ENCODE measurements around the gene CXCL14. TPM values are rescaled to one million over a fixed set of nuclear protein-coding genes. Genes with fewer than 3 reads are reported as not detected.

Gene CXCL14
- total RNA-seq, 1 donor from 2014 or later, result 0.49 TPM

DNA sequence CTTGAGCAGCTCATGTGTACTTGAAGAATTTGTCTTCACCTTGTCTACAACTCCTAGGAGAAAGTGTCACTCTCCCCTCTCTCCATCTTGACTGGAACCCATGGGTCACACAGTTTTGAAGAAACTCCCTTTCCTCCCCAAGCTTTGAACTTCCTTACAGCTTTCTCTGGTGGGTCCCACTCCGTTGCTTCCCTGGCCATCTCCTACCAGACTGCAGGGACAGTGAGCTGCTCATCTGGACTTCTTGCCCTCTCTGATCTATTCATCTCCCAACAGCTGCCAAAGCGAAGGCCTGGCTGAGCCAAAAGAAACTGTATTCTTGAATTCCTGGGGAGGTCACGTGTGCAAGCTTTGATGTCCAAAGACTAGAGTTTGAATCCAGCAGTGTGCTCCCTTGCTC lies 22.7 kb upstream of the CXCL14 start:
- intact Hi-C loops (cut with micrococcal nuclease), result no loop called here
- Histone ChIP-seq H3K36me3 (no peaks in the 10 kb centered on the region), H3K9me3 (replicated peaks) (no peaks in the 10 kb centered on the region), H3K27ac (replicated peaks) (no peak overlapping the region), H3K4me3 (no peak overlapping the region), H3K4me1 (no peaks in the 10 kb centered on the region), H3K27me3 (ENCODE audit: low read depth) (peaks cover 44% of the 10 kb centered on the region)
- no peak for DNase-seq
- TF ChIP-seq CTCF (IDR thresholded peaks at IDR 0.05; ENCODE audit: borderline replicate concordance), result no peak

DNA sequence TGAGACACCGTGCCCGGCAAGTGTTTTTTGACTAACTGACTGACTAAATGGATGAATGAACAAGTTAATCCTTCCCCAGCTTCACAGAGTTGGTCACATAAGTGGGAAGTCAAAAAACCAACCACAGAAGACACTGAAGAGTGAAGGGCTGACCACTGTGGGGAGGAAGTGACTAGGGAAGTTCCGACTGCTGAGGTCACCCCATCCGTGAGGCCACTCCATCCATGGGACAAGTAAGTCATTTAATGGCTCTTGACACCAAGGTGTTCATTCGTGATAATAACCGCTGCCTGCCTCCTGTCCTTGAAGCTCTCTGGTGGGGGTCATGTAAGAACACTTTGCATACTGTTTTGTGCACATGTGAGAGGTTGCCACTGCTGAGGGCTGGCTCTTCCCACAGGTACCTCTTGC lies 22.2 kb upstream of the CXCL14 start:
- no peak for DNase-seq
- H3K36me3 ChIP-seq, result no peaks in the 10 kb centered on the region
- no peak overlapping the region for H3K4me3 ChIP-seq
- H3K27ac ChIP-seq (replicated peaks), result no peak overlapping the region
- H3K27me3 ChIP-seq (ENCODE audit: low read depth), result peaks cover 40% of the 10 kb centered on the region
- intact Hi-C loops (cut with micrococcal nuclease), result no loop called here
- no peaks in the 10 kb centered on the region for H3K4me1 ChIP-seq
- no peak for TF ChIP-seq CTCF (IDR thresholded peaks at IDR 0.05; ENCODE audit: borderline replicate concordance)
- H3K9me3 ChIP-seq (replicated peaks), result no peaks in the 10 kb centered on the region

- DNase-seq, result no peak
- no peak for TF ChIP-seq CTCF (IDR thresholded peaks at IDR 0.05; ENCODE audit: borderline replicate concordance)
- intact Hi-C loops (cut with micrococcal nuclease), result no loop called here
- H3K4me3 ChIP-seq, result no peak overlapping the region
- H3K9me3 ChIP-seq (replicated peaks), result no peaks in the 10 kb centered on the region
- peaks cover 40% of the 10 kb centered on the region for H3K27me3 ChIP-seq (ENCODE audit: low read depth)
- H3K36me3 ChIP-seq, result no peaks in the 10 kb centered on the region
- no peak overlapping the region for H3K27ac ChIP-seq (replicated peaks)
- no peaks in the 10 kb centered on the region for H3K4me1 ChIP-seq
Measured at GRCh38 chr5:135600152-135600570, 21.4 kb upstream of the CXCL14 start.

- no peak for TF ChIP-seq CTCF (IDR thresholded peaks at IDR 0.05; ENCODE audit: borderline replicate concordance)
- no peak overlapping the region for H3K27ac ChIP-seq (replicated peaks)
- H3K9me3 ChIP-seq (replicated peaks), result no peaks in the 10 kb centered on the region
- no peak for DNase-seq
- H3K27me3 ChIP-seq (ENCODE audit: low read depth), result peaks cover 43% of the 10 kb centered on the region
- H3K36me3 ChIP-seq, result no peaks in the 10 kb centered on the region
- H3K4me1 ChIP-seq, result no peaks in the 10 kb centered on the region
- no peak overlapping the region for H3K4me3 ChIP-seq
- intact Hi-C loops (cut with micrococcal nuclease), result no loop called here
Measured at GRCh38 chr5:135599421-135600151, 20.8 kb upstream of the CXCL14 start.

DNA sequence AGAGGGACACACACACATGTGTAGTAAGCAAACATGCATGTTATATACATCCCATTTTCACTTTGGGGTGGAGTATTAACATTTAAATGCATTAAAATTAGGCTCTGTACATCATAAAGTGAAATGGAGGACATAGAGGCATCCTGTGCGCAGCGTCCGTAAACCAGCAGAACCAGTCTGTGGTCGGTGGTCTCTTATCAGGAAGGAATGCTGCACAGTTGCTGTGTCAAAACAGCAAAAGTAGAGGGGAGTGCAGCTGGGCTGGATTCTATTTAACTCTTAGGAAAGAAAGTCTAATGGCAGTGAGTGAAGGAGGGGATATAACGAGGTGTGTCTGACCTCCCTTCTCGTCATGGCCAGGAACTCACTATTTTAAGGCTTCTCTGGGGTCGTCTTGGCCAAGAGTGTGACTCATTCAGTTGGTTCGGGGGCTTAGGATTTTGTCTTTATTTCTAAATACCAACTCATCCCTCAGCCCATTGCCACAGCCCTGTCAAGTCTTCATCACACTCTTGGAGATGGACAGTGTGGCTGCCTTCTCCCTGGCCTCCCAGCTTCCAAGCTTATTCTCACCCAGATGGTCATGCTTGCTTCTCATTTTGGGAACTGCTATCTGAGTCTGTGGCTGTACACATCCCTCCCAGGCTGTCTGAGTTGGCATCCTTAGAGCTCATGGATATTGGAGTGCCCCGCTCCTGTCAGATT lies 20.1 kb upstream of the CXCL14 start:
- H3K27me3 ChIP-seq (ENCODE audit: low read depth), result peaks cover 40% of the 10 kb centered on the region
- H3K4me1 ChIP-seq, result no peaks in the 10 kb centered on the region
- H3K36me3 ChIP-seq, result no peaks in the 10 kb centered on the region
- no peaks in the 10 kb centered on the region for H3K9me3 ChIP-seq (replicated peaks)
- no peak for TF ChIP-seq CTCF (IDR thresholded peaks at IDR 0.05; ENCODE audit: borderline replicate concordance)
- intact Hi-C loops (cut with micrococcal nuclease), result no loop called here
- no peak overlapping the region for H3K27ac ChIP-seq (replicated peaks)
- no peak overlapping the region for H3K4me3 ChIP-seq
- no peak for DNase-seq
